ENCODE data around the gene ZIC5. TPM values are rescaled to one million over a fixed set of nuclear protein-coding genes. Genes with fewer than 3 reads are reported as not detected.

The ZIC5 gene
- total RNA-seq, 2 experiments from 2014 or later, result not detected

DNA sequence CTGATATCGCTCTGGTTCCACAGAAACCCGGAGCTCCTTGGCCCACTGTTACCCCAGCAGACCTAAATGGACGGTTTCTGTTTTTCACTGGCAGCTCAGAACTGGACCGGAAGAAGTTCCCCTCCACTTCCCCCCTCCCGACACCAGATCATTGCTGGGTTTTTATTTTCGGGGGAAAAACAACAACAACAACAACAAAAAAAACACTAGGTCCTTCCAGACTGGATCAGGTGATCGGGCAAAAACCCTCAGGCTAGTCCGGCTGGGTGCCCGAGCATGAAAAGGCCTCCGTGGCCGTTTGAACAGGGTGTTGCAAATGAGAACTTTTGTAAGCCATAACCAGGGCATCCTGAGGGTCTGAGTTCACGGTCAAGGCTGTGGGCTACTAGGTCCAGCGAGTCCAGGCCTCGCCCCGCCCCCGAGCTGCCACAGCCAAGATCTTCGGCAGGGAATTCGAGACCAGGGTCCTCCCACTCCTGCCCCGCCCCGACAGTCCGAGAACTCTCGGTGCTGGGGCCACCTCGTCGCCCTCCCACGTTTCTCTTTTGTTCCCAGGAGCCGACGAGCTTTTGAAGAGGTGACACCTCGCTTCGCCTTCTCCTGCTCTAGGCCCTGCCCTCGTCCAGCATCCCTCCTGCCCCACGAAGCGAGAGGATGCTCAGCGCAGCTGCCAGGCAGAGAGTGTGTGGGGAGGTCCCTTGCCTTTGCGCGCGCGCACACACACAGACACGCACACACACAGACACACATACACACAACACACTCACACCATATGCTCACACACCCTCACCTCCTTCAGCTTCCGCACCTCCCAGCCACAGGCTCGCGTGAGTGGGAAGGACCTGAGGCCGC, 18.8 kb upstream of the ZIC5 start:
- H3K27ac Mint-ChIP-seq, result no peak overlapping the region
- H3K4me1 Mint-ChIP-seq, result peaks cover 24% of the 10 kb centered on the region
- H3K9me3 Mint-ChIP-seq, result peaks cover 1% of the 10 kb centered on the region
- H3K27me3 Mint-ChIP-seq, result peaks cover 99% of the 10 kb centered on the region
- H3K4me3 Mint-ChIP-seq, result peak overlapping the region; percentile 40
- no peak for DNase-seq
- no peaks in the 10 kb centered on the region for H3K36me3 Mint-ChIP-seq

DNA sequence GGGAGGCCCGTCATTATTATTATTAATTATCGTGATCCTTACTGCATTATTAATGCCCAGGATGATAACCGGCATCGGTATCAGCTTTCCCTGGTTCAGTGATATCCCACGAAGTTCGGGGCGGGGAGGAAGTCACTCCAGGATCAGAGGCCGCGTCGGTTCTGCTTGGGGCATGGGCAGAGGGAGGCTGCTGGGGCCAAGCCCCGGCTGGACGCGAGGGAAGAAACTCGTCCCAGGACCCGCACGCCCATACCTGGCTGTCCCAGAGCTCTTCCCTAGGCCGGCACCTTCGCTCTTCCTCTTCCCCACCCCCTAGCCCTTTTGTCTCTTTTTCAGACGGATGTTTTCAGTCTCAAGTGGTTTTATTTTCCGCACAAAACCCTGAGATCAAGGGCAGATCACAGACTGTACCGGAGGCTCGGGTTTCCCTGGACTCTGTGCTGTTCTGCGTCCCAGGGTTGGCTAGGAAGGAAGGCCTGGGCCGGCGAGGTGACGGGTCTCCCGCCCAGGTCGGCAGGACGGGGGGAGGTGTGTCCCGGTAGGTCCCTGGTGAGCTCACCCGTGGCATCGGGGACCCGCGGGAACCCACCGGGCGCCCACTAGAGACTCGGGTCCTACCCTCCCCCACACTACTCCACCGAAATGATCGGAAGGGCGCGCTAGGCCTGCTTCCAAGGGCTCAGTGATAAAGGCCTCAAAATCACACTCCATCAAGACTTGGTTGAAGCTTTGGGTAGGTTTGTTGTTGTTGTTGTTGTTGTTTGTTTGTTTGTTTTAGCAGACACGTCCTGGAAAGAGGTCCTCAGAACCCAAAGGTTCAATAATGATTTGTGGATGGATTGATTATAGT, 17.9 kb upstream of the ZIC5 start:
- Mint-ChIP-seq H3K27me3 (peaks cover 95% of the 10 kb centered on the region), H3K27ac (no peak overlapping the region), H3K9me3 (peaks cover under 1% of the 10 kb centered on the region), H3K4me1 (peaks cover 24% of the 10 kb centered on the region), H3K4me3 (no peak overlapping the region), H3K36me3 (no peaks in the 10 kb centered on the region)
- DNase-seq, result no peak

DNA sequence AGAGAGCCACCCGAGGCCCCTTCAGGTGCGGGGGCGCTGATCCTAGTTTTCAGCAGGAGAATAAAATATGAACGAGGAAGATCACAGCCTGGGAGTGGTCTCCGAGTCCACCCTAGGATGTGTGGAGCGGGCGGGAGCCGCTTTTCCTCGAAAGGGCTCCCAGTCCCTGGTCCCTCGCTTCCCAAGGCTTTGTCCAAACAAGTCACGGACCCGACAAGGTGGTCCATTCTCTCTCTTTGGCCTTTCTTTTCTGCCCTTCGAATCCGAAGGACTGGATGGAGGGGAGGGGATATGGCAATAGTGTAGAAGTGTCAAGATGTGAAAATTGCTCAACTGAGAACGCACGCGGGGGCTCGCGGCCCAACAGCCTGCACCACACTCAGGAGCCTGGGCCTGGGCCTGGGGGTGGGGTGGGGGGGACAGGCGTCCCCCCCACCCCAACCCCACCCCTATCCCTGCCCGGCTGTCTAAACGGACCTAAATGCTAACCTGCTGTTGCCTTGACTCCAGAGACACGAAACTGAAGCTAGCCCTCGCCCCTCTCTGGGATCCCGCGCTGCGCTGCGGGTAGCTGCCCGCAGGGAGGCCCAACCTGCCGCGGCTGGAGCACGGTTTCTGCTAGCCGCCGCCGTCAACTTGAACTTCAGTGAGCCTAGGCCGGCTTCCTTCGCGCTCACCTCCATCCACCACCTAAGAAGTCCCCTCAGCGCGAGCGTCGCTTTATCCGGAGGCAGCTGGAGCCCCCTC, 17.1 kb upstream of the ZIC5 start:
- Mint-ChIP-seq H3K4me1 (peaks cover 30% of the 10 kb centered on the region), H3K36me3 (no peaks in the 10 kb centered on the region), H3K4me3 (peak overlapping the region; percentile 18), H3K27ac (no peak overlapping the region), H3K27me3 (peaks cover 95% of the 10 kb centered on the region), H3K9me3 (peaks cover 4% of the 10 kb centered on the region)
- no peak for DNase-seq

DNA sequence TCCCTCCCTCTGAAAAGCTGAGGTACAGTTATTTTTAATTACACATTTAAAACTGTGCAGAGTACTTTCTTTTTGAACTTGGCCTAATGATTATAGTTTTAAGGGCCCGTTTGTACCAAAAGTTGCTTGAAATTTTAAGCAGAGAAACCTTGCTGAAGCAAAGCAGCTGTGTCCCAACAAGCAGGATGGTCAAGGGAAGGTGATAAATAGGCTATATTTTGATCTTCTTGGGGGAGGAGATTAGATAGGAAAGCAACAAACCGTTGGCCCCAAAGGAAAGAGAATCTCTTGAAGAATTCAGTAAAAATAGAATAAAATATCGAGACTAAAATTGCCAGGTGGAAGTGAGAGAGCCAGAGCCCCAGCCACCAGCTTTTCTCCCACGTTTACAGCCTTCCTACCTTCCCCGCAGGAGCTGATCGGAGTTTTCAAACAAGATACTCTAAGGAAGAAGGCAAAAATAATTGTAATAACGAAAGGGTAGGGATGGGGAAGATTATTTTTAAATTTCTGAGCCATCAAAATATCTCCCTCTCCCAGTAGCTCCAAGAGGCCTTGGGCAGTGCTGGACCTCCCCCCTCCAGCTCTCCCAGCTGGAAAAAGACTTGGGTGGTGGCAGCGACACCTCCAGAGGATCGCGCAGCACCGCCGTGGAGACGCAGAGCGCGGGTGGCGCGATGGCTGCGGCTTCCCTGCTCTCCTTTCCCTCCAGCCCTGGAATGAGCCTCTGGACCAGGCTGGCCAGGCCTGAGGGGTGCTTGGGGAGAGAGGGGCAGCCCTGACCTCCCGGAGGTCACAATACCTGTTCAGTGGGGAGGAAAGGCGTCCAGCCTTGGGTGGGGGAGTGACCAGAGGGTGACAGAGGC, 15.8 kb upstream of the ZIC5 start:
- Mint-ChIP-seq H3K36me3 (no peaks in the 10 kb centered on the region), H3K27ac (no peak overlapping the region), H3K4me3 (no peak overlapping the region), H3K27me3 (peaks cover 95% of the 10 kb centered on the region), H3K4me1 (peaks cover 31% of the 10 kb centered on the region), H3K9me3 (peaks cover 4% of the 10 kb centered on the region)
- DNase-seq, result no peak

DNA sequence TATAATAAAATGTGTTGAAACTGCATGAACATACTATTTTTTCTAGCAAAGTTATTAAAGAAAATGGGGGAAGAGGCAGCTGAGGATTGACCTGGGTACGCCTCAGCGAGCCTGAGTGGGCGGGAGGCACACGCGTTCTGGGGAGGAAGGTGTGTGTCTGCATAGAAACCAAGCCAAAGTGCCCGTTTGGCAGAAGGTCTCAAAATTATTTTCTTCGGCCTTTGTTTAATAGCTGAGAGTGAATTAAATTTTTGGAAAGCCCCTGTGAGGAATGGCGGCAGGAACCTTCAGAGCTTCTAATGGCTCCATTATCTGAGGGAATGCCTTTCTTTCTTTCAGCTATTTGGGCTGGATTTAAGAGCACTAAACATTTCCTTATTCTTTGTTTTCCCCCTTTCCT, 15.2 kb upstream of the ZIC5 start:
- no peak overlapping the region for H3K4me3 Mint-ChIP-seq
- H3K9me3 Mint-ChIP-seq, result peaks cover 4% of the 10 kb centered on the region
- no peaks in the 10 kb centered on the region for H3K36me3 Mint-ChIP-seq
- no peak for DNase-seq
- peaks cover 89% of the 10 kb centered on the region for H3K27me3 Mint-ChIP-seq
- H3K4me1 Mint-ChIP-seq, result peaks cover 29% of the 10 kb centered on the region
- no peak overlapping the region for H3K27ac Mint-ChIP-seq

DNA sequence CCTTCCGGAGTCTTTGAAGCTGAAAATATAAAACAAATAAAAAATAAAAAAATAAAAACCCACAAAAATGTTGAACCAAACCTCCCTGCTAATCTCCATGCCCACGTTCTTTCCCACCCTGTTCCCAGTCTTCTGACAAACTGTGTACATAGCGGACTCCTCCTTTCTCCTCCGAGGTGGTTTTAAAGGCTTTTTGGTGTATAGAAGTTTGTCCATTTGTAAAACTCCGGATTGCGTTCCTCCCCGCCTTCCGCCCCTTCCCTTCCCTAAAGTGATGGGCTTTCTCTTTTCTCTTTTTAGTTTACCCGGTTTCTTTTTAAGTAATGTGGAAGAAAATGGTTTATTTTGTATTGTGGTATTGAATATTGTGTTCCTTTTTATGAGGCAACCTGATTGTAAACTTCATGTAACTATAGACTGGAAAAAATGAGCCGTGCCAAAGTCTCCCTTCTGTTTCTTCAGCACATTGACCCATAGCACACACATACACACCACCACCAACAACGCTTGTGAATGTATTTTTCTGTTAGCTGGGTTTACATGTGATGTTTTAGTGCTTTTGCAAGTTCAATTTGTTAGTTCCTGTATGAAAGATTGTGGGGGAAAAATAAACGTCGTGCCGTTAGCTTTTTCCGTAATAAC, 14.4 kb upstream of the ZIC5 start:
- Mint-ChIP-seq H3K9me3 (peaks cover 4% of the 10 kb centered on the region), H3K27ac (no peak overlapping the region), H3K27me3 (peaks cover 82% of the 10 kb centered on the region), H3K4me1 (peaks cover 29% of the 10 kb centered on the region), H3K36me3 (no peaks in the 10 kb centered on the region), H3K4me3 (no peak overlapping the region)
- no peak for DNase-seq

DNA sequence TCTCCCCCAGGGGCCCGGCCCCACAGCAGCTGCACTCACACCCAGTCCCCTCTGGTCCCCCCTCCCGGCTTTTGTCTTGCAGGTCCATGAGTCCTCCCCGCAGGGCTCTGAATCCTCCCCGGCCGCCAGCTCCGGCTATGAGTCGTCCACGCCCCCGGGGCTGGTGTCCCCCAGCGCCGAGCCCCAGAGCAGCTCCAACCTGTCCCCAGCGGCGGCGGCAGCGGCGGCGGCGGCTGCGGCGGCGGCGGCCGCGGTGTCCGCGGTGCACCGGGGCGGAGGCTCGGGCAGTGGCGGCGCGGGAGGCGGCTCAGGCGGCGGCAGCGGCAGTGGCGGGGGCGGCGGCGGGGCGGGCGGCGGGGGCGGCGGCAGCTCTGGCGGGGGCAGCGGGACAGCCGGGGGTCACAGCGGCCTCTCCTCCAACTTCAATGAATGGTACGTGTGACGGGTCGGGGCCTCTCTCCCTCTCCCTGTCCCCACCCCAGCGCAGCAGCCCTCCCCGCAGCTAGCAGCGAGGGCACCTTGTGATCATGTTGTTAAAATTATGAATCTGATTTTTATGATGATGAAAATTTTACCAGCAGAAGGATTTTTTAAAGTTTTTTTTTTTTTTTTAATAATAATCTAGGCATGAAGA, 13.8 kb upstream of the ZIC5 start:
- Mint-ChIP-seq H3K4me1 (peaks cover 29% of the 10 kb centered on the region), H3K27ac (no peak overlapping the region), H3K4me3 (no peak overlapping the region), H3K9me3 (peaks cover 4% of the 10 kb centered on the region), H3K27me3 (peaks cover 76% of the 10 kb centered on the region), H3K36me3 (no peaks in the 10 kb centered on the region)
- DNase-seq, result no peak

DNA sequence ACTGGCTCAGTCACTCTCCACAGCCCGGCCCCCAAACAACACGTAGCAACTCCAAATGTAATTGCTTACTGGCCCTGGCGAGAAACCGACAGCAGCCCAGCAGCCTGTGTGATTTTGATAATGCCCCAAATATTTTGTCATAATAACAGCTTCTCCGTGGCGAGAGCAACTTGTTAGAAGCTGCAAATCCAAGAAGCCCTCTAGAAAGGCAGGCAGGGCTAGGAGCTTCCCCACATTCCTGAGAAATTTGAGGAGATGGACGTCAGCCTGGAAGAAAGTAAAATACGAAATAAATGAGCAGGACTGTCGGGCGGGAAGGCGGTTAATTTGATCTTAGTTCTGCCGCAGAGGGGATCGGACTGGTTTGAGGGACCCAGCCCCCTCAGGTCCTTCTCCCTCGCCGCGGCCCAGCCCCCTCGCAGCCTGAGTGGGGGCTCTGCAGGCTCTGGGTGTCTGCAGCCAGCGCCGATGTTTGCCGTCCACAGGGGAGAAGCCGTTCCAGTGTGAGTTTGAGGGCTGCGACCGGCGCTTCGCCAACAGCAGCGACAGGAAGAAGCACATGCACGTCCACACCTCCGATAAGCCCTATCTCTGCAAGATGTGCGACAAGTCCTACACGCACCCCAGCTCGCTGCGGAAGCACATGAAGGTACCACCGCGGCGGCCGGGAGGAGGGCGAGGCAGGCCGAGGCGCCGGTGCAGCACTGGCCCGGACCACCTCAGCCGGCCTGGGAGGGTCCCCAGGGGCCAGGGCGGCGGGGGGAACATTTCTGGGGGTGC, 13.1 kb upstream of the ZIC5 start:
- Mint-ChIP-seq H3K36me3 (no peaks in the 10 kb centered on the region), H3K4me3 (no peak overlapping the region), H3K9me3 (peaks cover 4% of the 10 kb centered on the region), H3K4me1 (peaks cover 22% of the 10 kb centered on the region), H3K27me3 (peaks cover 73% of the 10 kb centered on the region), H3K27ac (peak overlapping the region; percentile 58)
- no peak for DNase-seq

DNA sequence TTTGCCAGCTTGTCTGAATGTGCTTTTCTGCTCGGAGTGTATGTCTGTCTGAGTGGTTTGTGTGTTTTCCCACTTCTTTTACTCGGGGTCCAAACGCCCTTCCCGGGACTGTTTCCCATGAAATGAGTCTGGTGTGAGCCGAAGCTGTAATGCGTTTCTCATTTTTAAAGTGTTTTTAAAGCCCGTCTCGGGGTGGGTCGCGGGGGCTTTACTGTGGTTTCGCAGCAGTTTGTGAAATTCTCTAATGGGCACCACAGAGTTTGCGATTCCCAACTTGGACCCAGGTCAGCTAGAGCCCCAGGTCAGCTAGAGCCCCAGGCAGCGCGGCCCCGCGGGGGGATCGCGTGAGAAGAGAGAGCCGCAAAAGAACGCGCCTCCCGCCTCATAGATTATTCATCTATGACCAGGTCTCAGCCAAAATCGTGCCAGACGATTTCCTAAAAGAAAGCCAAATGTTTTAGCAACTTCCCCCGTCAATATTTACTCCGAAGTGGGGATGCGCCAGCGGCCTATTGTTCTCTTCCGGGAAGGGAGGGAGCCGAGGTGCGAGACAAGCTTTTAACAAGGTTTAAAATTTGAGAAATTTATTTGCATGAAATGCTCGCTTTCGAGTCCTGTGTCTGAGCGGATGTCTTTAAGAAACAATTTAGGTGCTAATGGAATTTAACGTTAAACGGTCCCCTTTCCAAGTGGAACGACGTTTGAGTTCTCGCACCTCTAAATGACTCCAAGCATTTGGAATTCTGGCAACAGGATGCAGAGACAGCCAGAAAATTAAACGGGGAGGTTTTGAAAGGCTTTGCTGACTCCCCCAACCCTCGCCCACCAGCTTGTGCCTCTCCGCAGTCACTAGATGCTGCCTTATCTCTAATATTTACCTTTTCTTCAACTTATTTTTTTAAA, 12.2 kb upstream of the ZIC5 start:
- Mint-ChIP-seq H3K27ac (peak overlapping the region; percentile 58), H3K36me3 (no peaks in the 10 kb centered on the region), H3K9me3 (peaks cover 4% of the 10 kb centered on the region), H3K27me3 (peaks cover 72% of the 10 kb centered on the region), H3K4me1 (peaks cover 18% of the 10 kb centered on the region), H3K4me3 (no peak overlapping the region)
- no peak for DNase-seq

DNA sequence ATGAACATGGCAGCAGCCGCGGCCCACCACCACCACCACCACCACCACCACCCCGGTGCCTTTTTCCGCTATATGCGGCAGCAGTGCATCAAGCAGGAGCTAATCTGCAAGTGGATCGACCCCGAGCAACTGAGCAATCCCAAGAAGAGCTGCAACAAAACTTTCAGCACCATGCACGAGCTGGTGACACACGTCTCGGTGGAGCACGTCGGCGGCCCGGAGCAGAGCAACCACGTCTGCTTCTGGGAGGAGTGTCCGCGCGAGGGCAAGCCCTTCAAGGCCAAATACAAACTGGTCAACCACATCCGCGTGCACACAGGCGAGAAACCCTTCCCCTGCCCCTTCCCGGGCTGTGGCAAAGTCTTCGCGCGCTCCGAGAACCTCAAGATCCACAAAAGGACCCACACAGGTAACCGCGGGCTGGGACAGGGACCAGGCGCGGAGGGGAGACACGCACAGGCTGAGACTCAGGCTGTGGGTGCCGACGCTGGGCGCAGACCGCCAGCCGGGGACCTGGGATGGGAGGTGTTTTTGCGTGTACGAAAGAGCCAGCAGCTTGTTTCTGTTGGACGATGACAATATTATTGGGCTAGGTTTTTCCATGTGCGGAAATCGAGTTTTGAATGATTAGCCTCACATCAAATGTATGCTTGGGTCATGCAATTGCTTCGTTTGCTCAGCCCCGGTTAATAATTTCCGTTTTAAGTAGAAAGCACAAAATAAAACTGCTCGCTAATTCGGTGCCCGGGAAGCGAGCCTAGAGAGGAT, 11.3 kb upstream of the ZIC5 start:
- no peak for DNase-seq
- H3K4me3 Mint-ChIP-seq, result no peak overlapping the region
- peaks cover 72% of the 10 kb centered on the region for H3K27me3 Mint-ChIP-seq
- H3K4me1 Mint-ChIP-seq, result peaks cover 19% of the 10 kb centered on the region
- no peaks in the 10 kb centered on the region for H3K36me3 Mint-ChIP-seq
- peaks cover 4% of the 10 kb centered on the region for H3K9me3 Mint-ChIP-seq
- peak overlapping the region; percentile 58 for H3K27ac Mint-ChIP-seq

DNA sequence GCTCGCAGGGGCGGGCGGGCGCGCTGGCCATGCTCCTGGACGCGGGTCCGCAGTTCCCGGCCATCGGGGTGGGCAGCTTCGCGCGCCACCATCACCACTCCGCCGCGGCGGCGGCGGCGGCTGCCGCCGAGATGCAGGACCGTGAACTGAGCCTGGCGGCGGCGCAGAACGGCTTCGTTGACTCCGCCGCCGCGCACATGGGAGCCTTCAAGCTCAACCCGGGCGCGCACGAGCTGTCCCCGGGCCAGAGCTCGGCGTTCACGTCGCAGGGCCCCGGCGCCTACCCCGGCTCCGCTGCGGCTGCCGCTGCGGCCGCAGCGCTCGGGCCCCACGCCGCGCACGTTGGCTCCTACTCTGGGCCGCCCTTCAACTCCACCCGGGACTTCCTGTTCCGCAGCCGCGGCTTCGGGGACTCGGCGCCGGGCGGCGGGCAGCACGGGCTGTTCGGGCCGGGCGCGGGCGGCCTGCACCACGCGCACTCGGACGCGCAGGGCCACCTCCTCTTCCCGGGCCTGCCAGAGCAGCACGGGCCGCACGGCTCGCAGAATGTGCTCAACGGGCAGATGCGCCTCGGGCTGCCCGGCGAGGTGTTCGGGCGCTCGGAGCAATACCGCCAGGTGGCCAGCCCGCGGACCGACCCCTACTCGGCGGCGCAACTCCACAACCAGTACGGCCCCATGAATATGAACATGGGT, 10.6 kb upstream of the ZIC5 start:
- no peak for DNase-seq
- H3K9me3 Mint-ChIP-seq, result peaks cover 5% of the 10 kb centered on the region

More for the DNA sequence above, 10.6 kb upstream of the ZIC5 start:
- Mint-ChIP-seq H3K4me3 (no peak overlapping the region), H3K4me1 (peaks cover 19% of the 10 kb centered on the region), H3K27me3 (peaks cover 72% of the 10 kb centered on the region), H3K36me3 (no peaks in the 10 kb centered on the region), H3K27ac (no peak overlapping the region)

All from activated naive CD8-positive, alpha-beta T cell treated with anti-CD3 and anti-CD28 coated beads for 36 hours (primary cell).